MM.1S (cell line): ENCODE data around the gene KLC1.

ENCODE experiments used
- EZH2 ChIP-seq: fragments of 300-600 bp; sonication (generic); optimal IDR thresholded peaks from 2 replicates; pipeline ENCODE3; 2017; ENCODE audit warnings: low read depth, mild to moderate bottlenecking, antibody characterized with exemption, low read length, mixed read lengths
- EZH2phosphoT487 ChIP-seq: fragments of 300-600 bp; sonication (generic); IDR thresholded peaks from 2 replicates; pipeline ENCODE4 v1.6.1; 2018; ENCODE audit warnings: antibody characterized with exemption, low read length
- TF ChIP-seq, protein P1 (sequence below): fragments of 300-600 bp; sonication (generic); IDR thresholded peaks from 2 replicates; pipeline ENCODE4 v1.5.1; 2016; ENCODE audit warnings: antibody characterized with exemption, low read length, mixed read lengths

DNA sequence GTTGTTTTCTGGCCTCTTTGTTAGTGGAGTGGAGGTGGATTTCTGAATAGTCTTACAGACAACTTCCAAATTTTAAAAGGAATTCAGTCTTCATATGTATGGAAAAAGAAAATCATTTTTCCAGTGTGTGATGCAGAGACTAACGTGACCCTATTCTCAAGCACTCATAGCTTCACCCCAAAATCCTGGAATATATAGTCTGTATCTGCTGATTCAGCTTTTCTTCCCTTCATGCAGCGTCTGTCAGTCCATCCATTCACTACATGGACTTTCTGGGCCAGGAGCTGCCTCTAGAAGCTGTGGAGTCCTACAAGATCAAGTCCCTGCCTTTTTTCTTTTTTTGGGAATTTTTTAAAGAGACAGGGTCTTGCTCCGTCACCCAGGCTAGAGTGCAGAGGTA lies 23.8 kb downstream of the KLC1 start:
- TF ChIP-seq, protein P1, sequence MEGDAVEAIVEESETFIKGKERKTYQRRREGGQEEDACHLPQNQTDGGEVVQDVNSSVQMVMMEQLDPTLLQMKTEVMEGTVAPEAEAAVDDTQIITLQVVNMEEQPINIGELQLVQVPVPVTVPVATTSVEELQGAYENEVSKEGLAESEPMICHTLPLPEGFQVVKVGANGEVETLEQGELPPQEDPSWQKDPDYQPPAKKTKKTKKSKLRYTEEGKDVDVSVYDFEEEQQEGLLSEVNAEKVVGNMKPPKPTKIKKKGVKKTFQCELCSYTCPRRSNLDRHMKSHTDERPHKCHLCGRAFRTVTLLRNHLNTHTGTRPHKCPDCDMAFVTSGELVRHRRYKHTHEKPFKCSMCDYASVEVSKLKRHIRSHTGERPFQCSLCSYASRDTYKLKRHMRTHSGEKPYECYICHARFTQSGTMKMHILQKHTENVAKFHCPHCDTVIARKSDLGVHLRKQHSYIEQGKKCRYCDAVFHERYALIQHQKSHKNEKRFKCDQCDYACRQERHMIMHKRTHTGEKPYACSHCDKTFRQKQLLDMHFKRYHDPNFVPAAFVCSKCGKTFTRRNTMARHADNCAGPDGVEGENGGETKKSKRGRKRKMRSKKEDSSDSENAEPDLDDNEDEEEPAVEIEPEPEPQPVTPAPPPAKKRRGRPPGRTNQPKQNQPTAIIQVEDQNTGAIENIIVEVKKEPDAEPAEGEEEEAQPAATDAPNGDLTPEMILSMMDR = no peak
- TF ChIP-seq EZH2phosphoT487 (no peak), EZH2 (no peak)
